K562 (cell line): Measurements from ENCODE around the gene H3-3A. TPM values are rescaled to one million over a fixed set of nuclear protein-coding genes. Genes with fewer than 3 reads are reported as not detected.

Experiments used
- BRF2 ChIP-seq: IDR thresholded peaks from 3 replicates; pipeline ENCODE4 v1.6.1; 2011; ENCODE audit warnings: borderline replicate concordance, mild to moderate bottlenecking; ENCODE audit not compliant: insufficient read length, insufficient read depth
- CHD1 ChIP-seq: fragments of 200-600 bp; sonication (generic); IDR thresholded peaks from one replicate; pipeline ENCODE4 v1.6.1; 2012; ENCODE audit warnings: mild to moderate bottlenecking, moderate library complexity, low read length, inconsistent platforms
- E4F1 ChIP-seq: fragments of 250-450 bp; sonication (Bioruptor Pico); IDR thresholded peaks from 2 replicates; pipeline ENCODE4 v1.5.0; 2021; ENCODE audit warnings: mild to moderate bottlenecking, borderline replicate concordance
- ETS1 ChIP-seq: conservative IDR thresholded peaks from 2 replicates; pipeline ENCODE4 v1.6.1; 2011; ENCODE audit warnings: low read depth, mild to moderate bottlenecking, low read length; ENCODE audit not compliant: control insufficient read depth
- FOXO4 ChIP-seq: fragments of 450-650 bp; formaldehyde crosslinking; IDR thresholded peaks from 2 replicates; pipeline ENCODE4 v1.4.0; 2020; ENCODE audit warnings: mild to moderate bottlenecking, moderate library complexity
- GATA2 ChIP-seq: sonication (generic); formaldehyde crosslinking; IDR thresholded peaks from 2 replicates; pipeline ENCODE4 v1.4.0; 2020; ENCODE audit warnings: mild to moderate bottlenecking, missing genetic modification reagents
- MGA ChIP-seq: fragments of 450-650 bp; IDR thresholded peaks from 2 replicates; pipeline ENCODE4 v1.6.1; 2016; ENCODE audit warnings: mild to moderate bottlenecking, moderate library complexity
- polyA plus RNA-seq, 8 experiments: library from polyadenylated mRNA; depleted of rRNA in 4 of 8; stranded (reverse) in 5 of 8; unstranded in 3 of 8; fragments of >200 nt; fragmentation: Nextera tagmentation in 2 of 8; fragmentation: Illumina TruSeq in 1 of 8; extraction: Ambion mirVana in 2 of 8; extraction: Trizol in 1 of 8; gene quantifications; 2 replicates each; pipeline versions ENCODE4 v1.2.1 to v1.2.3, GENCODE V29; 2011 to 2014; ENCODE audit warnings: inconsistent platforms in 1 of 8, missing spikeins in 1 of 8
- total RNA-seq, 7 experiments: library from RNA; depleted of rRNA in 6 of 7; stranded (reverse); fragments of >200 nt in 6 of 7; fragmentation: Illumina TruSeq in 2 of 7; extraction: Trizol in 2 of 7; gene quantifications; 2 replicates each; pipeline versions ENCODE4 v1.2.1 to v1.2.3, GENCODE V29; 2011 to 2021; ENCODE audit warnings: low replicate concordance in 1 of 7

Gene H3-3A
- total and polyA plus RNA-seq, 9 of the 15 experiments (the other 6 are each of a cell fraction or from before 2014, with no cell fraction given): 426 to 1,083 (median 591) TPM

- TF ChIP-seq ETS1 (peak; percentile 55), MGA (no peak), E4F1 (CRISPR knock-in tag) (no peak), CHD1 (peak; percentile 4), BRF2 (no peak), GATA2 (CRISPR knock-in tag) (no peak), FOXO4 (CRISPR knock-in tag) (no peak)
Observed at GRCh38 chr1:226062558-226063223, at the start of gene H3-3A (continued).
